Sigmoid colon (tissue), 7 donors: Measurements from ENCODE around the gene TMCC3. TPM values are rescaled to one million over a fixed set of nuclear protein-coding genes. Genes with fewer than 3 reads are reported as not detected.

Source experiments
- DNase-seq: peaks from one replicate; pipeline ENCODE4 v3.0.0-alpha.2; 2019
- H3K27ac ChIP-seq, 4 donors: fragments of 200-600 bp; sonication (generic); one replicate each; pipeline ENCODE4 v1.5.1; 2016 to 2019; ENCODE audit warnings: mild to moderate bottlenecking in 1 of 4
- H3K27me3 ChIP-seq, 3 donors: fragments of 200-600 bp; sonication (generic); one replicate each; pipeline ENCODE4 v1.5.1; 2019; ENCODE audit warnings: mild to moderate bottlenecking in 1 of 3
- H3K36me3 ChIP-seq, 4 donors: fragments of 200-600 bp; sonication (generic); one replicate each; pipeline ENCODE4 v1.5.1; 2016 to 2019
- H3K4me1 ChIP-seq, 4 donors: fragments of 200-600 bp; sonication (generic); one replicate each; pipeline ENCODE4 v1.5.1; 2017 to 2019
- H3K4me3 ChIP-seq, 4 donors: fragments of 200-600 bp; sonication (generic); one replicate each; pipeline ENCODE4 v1.5.1; 2017 to 2019; ENCODE audit warnings: mild to moderate bottlenecking in 2 of 4, moderate library complexity in 1 of 4
- H3K9me3 ChIP-seq, 4 donors: fragments of 200-600 bp in 3 of 4; sonication (generic) in 3 of 4; one replicate each; pipeline versions ENCODE4 v1.5.1 to v1.6.1; 2013 to 2019
- EP300 ChIP-seq, 4 donors: sonication (generic); formaldehyde crosslinking; IDR thresholded peaks; one replicate each; pipeline ENCODE4 v1.6.1; 2017; ENCODE audit warnings: antibody characterized with exemption in 4 of 4
- POLR2A ChIP-seq, 2 donors: fragments of 450-650 bp; IDR thresholded peaks; one replicate each; pipeline ENCODE4 v1.6.1; 2016; ENCODE audit warnings: antibody characterized with exemption in 2 of 2, mild to moderate bottlenecking in 2 of 2, moderate library complexity in 2 of 2
- POLR2AphosphoS5 ChIP-seq, 4 donors: sonication (generic); formaldehyde crosslinking; IDR thresholded peaks; one replicate each; pipeline ENCODE4 v1.6.1; 2017; ENCODE audit warnings: antibody characterized with exemption in 4 of 4
- WGBS, 2 donors: extraction: QIAGEN DNeasy Blood & Tissue Kit; methylation state at CpG; one replicate each; pipeline ENCODE4 v1.1.7; 2013; 5-methylcytosine and 5-hydroxymethylcytosine counted together
- intact Hi-C: fragments of 100-400 bp; cut with DNase I; formaldehyde crosslinking; loops from one replicate; pipeline ENCODE4 v1.15.1; 2023
- polyA plus RNA-seq, 3 donors: library from polyadenylated mRNA; stranded (reverse); fragments of 200-250 nt; gene quantifications; one replicate each; pipeline ENCODE4 v1.2.3, GENCODE V29; 2013
- total RNA-seq, 4 donors: library from RNA; depleted of rRNA; stranded (reverse); fragments of >200 nt; gene quantifications; one replicate each; pipeline ENCODE4 v1.1.0, GENCODE V29; 2016
- TF ChIP-seq, protein P1 (sequence below), 4 experiments: fragments of 450-650 bp in 3 of 4; fragments of 200-600 bp in 1 of 4; IDR thresholded peaks; one replicate each; pipeline ENCODE4 v1.5.1; 2016 to 2019; ENCODE audit warnings: antibody characterized with exemption in 4 of 4, mild to moderate bottlenecking in 3 of 4, moderate library complexity in 2 of 4
- donor health status: healthy with polysubstance abuse.
- donor health status: Bipolar disorder and iron deficiency.
- donor health status: healthy.

TMCC3 gene
- total and polyA plus RNA-seq, 7 donors: 4.9 to 44.9 (median 8.3) TPM

DNA sequence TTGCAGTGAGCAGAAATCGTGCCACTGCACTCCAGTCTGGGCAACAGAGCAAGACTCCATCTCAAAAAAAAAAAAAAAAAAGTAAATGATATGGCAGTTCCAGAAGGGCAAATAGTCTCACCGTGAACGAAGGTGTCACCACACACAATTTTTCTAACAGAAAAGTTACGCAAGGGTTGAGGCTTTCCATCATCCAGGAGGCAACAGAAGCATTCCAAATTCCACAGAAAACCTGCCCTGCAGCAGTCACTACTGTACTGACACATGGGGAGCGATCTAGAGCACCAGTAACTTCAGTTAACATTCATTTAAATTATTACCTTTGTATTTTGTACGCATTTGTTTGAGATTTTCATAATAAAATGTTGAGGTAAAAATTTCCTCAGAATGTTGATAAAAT, 24.8 kb downstream of the TMCC3 start:
- H3K4me1 ChIP-seq: peaks cover 0 to 22% (median 13%) of the 10 kb centered on the region in 4 donors
- no peak overlapping the region for H3K27ac ChIP-seq
- TF ChIP-seq POLR2A (IDR thresholded peaks at IDR 0.05) (no peak), EP300 (IDR thresholded peaks at IDR 0.05) (no peak), POLR2AphosphoS5 (IDR thresholded peaks at IDR 0.05) (no peak)
- TF ChIP-seq, protein P1, sequence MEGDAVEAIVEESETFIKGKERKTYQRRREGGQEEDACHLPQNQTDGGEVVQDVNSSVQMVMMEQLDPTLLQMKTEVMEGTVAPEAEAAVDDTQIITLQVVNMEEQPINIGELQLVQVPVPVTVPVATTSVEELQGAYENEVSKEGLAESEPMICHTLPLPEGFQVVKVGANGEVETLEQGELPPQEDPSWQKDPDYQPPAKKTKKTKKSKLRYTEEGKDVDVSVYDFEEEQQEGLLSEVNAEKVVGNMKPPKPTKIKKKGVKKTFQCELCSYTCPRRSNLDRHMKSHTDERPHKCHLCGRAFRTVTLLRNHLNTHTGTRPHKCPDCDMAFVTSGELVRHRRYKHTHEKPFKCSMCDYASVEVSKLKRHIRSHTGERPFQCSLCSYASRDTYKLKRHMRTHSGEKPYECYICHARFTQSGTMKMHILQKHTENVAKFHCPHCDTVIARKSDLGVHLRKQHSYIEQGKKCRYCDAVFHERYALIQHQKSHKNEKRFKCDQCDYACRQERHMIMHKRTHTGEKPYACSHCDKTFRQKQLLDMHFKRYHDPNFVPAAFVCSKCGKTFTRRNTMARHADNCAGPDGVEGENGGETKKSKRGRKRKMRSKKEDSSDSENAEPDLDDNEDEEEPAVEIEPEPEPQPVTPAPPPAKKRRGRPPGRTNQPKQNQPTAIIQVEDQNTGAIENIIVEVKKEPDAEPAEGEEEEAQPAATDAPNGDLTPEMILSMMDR (IDR thresholded peaks at IDR 0.05): no peak
- DNase-seq: no peak
- H3K4me3 ChIP-seq: no peak overlapping the region
- 96 to 98% methylated on average over 6 of the region's 6 CpGs for WGBS, 2 donors
- H3K36me3 ChIP-seq: no peaks in the 10 kb centered on the region
- no peaks in the 10 kb centered on the region for H3K27me3 ChIP-seq
- no peaks in the 10 kb centered on the region for H3K9me3 ChIP-seq
- intact Hi-C loops: no loop called here

- H3K4me3 ChIP-seq: no peak overlapping the region
- H3K4me1 ChIP-seq: peaks cover 0 to 22% (median 13%) of the 10 kb centered on the region in 4 donors
- H3K9me3 ChIP-seq: no peaks in the 10 kb centered on the region
- H3K36me3 ChIP-seq: no peaks in the 10 kb centered on the region
- DNase-seq: no peak
- intact Hi-C loops: no loop called here
- no peak overlapping the region for H3K27ac ChIP-seq
- TF ChIP-seq, protein P1 (IDR thresholded peaks at IDR 0.05): no peak
- no peak for TF ChIP-seq POLR2A (IDR thresholded peaks at IDR 0.05)
- TF ChIP-seq POLR2AphosphoS5 (IDR thresholded peaks at IDR 0.05): no peak
- no peak for TF ChIP-seq EP300 (IDR thresholded peaks at IDR 0.05)
- no peaks in the 10 kb centered on the region for H3K27me3 ChIP-seq
- WGBS, 2 donors: 77 to 86% methylated on average over 11 of the region's 11 CpGs
These were observed 27.0 kb downstream of the TMCC3 start for GRCh38 chr12:94623161-94623920.

- DNase-seq: no peak
- TF ChIP-seq POLR2AphosphoS5 (IDR thresholded peaks at IDR 0.05) (no peak), EP300 (IDR thresholded peaks at IDR 0.05) (no peak), POLR2A (IDR thresholded peaks at IDR 0.05) (no peak)
- TF ChIP-seq, protein P1 (IDR thresholded peaks at IDR 0.05): no peak
- Histone ChIP-seq H3K9me3 (no peaks in the 10 kb centered on the region), H3K27ac (peak overlapping the region in 1 of 4 donors; percentile 10), H3K4me3 (no peak overlapping the region), H3K4me1 (peaks cover 0 to 22% (median 13%) of the 10 kb centered on the region in 4 donors), H3K27me3 (no peaks in the 10 kb centered on the region), H3K36me3 (no peaks in the 10 kb centered on the region)
- 39 to 68% methylated on average over 4 of the region's 4 CpGs for WGBS, 2 donors
- intact Hi-C loops: no loop called here
These were observed 27.9 kb downstream of the TMCC3 start for GRCh38 chr12:94622475-94622874.

DNA sequence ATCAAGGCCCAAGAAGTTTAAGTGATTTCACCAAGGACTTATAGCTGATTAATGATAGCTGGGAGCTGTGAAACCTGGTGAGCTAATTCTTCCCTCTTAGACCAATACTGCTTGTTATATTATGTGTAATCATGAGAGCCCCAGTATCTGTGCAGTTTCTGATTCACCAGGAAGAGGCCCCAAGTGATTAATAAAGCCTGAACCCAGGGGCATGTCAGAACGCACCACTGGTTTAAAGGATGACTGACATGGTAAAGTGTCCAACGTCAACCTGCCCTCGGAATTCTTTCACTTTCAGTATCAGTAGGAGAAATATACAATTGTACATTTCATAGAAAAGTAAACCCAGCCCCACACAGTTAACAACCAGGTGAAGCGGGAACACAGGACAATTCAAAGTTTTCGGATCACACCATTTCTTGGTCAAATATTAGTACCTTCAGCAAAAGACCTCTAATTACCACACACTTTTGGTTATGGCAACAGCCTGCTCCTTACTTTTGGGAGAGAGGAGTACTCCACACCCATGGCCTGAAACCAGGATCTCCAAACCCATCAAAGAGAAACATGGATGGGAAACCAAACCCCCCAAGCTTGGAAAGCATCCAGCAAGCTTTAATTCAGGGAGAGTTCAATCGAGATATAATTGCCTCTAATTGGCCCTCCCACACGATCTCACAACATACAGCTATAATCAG, 28.5 kb downstream of the TMCC3 start:
- no peak for TF ChIP-seq POLR2A (IDR thresholded peaks at IDR 0.05)
- no peak for TF ChIP-seq EP300 (IDR thresholded peaks at IDR 0.05)
- TF ChIP-seq, protein P1 (IDR thresholded peaks at IDR 0.05): no peak
- no peak for TF ChIP-seq POLR2AphosphoS5 (IDR thresholded peaks at IDR 0.05)
- Histone ChIP-seq H3K27me3 (no peaks in the 10 kb centered on the region), H3K4me3 (peak overlapping the region in 2 of 4 donors; percentile 19 to 25), H3K9me3 (no peaks in the 10 kb centered on the region), H3K36me3 (no peaks in the 10 kb centered on the region), H3K27ac (peak overlapping the region in 1 of 4 donors; percentile 10), H3K4me1 (peaks cover 0 to 23% (median 17%) of the 10 kb centered on the region in 4 donors)
- intact Hi-C loops: no loop called here
- no peak for DNase-seq
- WGBS, 2 donors: 12 to 42% methylated on average over 7 of the region's 7 CpGs
